K562 (cell line): ENCODE data around the gene ESRRB.
"Not testable (repeated sequence)": the region's sequence is repeated elsewhere in the genome, so short reads cannot be mapped to it uniquely, and the experiment has no call there.

Experiments used
- CHD1 ChIP-seq: fragments of 200-600 bp; sonication (generic); IDR thresholded peaks from one replicate; pipeline ENCODE4 v1.6.1; 2012; ENCODE audit warnings: mild to moderate bottlenecking, moderate library complexity, low read length, inconsistent platforms
- NONO ChIP-seq, 2 experiments: fragments of 200-400 bp in 1 of 2; fragments of 450-650 bp in 1 of 2; formaldehyde crosslinking in 1 of 2; IDR thresholded peaks; 2 replicates each; pipeline ENCODE4 v1.6.1; 2017; ENCODE audit warnings: low read depth in 2 of 2, mild to moderate bottlenecking in 2 of 2, moderate library complexity in 2 of 2, low read length in 1 of 2
- ZNF589 ChIP-seq: fragments of 200-800 bp; sonication (Bioruptor generic); IDR thresholded peaks from 2 replicates; pipeline ENCODE4 v1.6.1; 2016; ENCODE audit warnings: low read depth, missing genetic modification characterization, missing compliant biosample characterization

GRCh38 chr14:76536636-76537035, 160.7 kb downstream of the ESRRB start:
- TF ChIP-seq CHD1; ZNF589 (CRISPR knock-in tag); NONO (IDR thresholded peaks at IDR 0.05; ENCODE audit: low read depth in 2 of 2, low read length in 1 of 2): not testable (repeated sequence)
